H1 (cell line): ENCODE results near the gene IL17RA. TPM values are rescaled to one million over a fixed set of nuclear protein-coding genes. Genes with fewer than 3 reads are reported as not detected.

Experiments used
- CTCF ChIA-PET: fragments of 300-600 bp; sonication (Branson Sonifier 250); formaldehyde crosslinking; loops from one replicate; lab custom pipeline; 2021; ENCODE audit not compliant: partially characterized antibody; lab: Charles Lee
- POLR2A ChIA-PET: fragments of 300-600 bp; sonication (Branson Sonifier 250); formaldehyde crosslinking; loops from one replicate; lab custom pipeline; 2021; ENCODE audit warnings: inconsistent platforms; ENCODE audit not compliant: partially characterized antibody; lab: Charles Lee
- DNase-seq, 2 experiments: peaks; one replicate each; pipeline versions ENCODE4 v3.0.0 to v3.0.0-alpha.2; 2010 to 2022; ENCODE audit warnings: low spot score in 2 of 2, low read depth in 1 of 2, mixed read lengths in 1 of 2
- FAIRE-seq: peaks from 2 replicates; lab custom pipeline; 2011; peaks lifted over from hg19 to GRCh38; lab: Jason Lieb, UNC
- H2AFZ ChIP-seq: 2 replicates; pipeline ENCODE4 v1.8.1; 2012; ENCODE audit warnings: low read length, inconsistent platforms
- H2AK5ac ChIP-seq: 2 replicates; pipeline ENCODE4 v1.6.1; 2013; ENCODE audit warnings: low read depth, low read length
- H2BK120ac ChIP-seq: replicated peaks from 2 replicates; pipeline ENCODE3; 2013; ENCODE audit warnings: low read depth, low read length, inconsistent platforms
- H2BK12ac ChIP-seq: 2 replicates; pipeline ENCODE4 v1.6.1; 2013; ENCODE audit warnings: low read depth, low read length
- H2BK15ac ChIP-seq: 2 replicates; pipeline ENCODE4 v1.6.1; 2013; ENCODE audit warnings: low read length
- H2BK20ac ChIP-seq: 2 replicates; pipeline ENCODE4 v1.6.1; 2013; ENCODE audit warnings: low read length
- H2BK5ac ChIP-seq: 2 replicates; pipeline ENCODE4 v1.6.1; 2013; ENCODE audit warnings: low read depth, low read length
- H3K14ac ChIP-seq: 2 replicates; pipeline ENCODE4 v1.6.1; 2013; ENCODE audit warnings: inconsistent platforms; ENCODE audit not compliant: insufficient read length
- H3K18ac ChIP-seq: 2 replicates; pipeline ENCODE4 v1.6.1; 2013; ENCODE audit warnings: low read length; ENCODE audit errors: extremely low read depth
- H3K23ac ChIP-seq: 2 replicates; pipeline ENCODE4 v1.6.1; 2013; ENCODE audit warnings: inconsistent platforms; ENCODE audit not compliant: insufficient read length
- H3K23me2 ChIP-seq: 2 replicates; pipeline ENCODE4 v1.6.1; 2013; ENCODE audit warnings: low read depth, low read length
- H3K27ac ChIP-seq: 2 replicates; pipeline ENCODE4 v1.6.1; 2011; ENCODE audit warnings: low read depth, low read length, inconsistent platforms
- H3K27me3 ChIP-seq, 4 experiments: replicated peaks in 1 of 4; 1 replicate in 1 of 4; 2 replicates in 3 of 4; pipeline versions ENCODE4 v1.6.1 to v1.8.1; 2011 to 2013; ENCODE audit warnings: low read length in 3 of 4, mild to moderate bottlenecking in 3 of 4, inconsistent platforms in 2 of 4, mixed read lengths in 2 of 4, moderate library complexity in 1 of 4; ENCODE audit not compliant: control insufficient read depth in 3 of 4, insufficient read depth in 3 of 4; ENCODE audit errors: extremely low read depth in 1 of 4
- H3K36me3 ChIP-seq, 4 experiments: 2 replicates each; pipeline versions ENCODE4 v1.6.1 to v1.8.1; 2011 to 2013; ENCODE audit warnings: mild to moderate bottlenecking in 4 of 4, low read length in 3 of 4, moderate library complexity in 2 of 4, control low read depth in 1 of 4, inconsistent platforms in 1 of 4; ENCODE audit not compliant: insufficient read depth in 4 of 4, control insufficient read depth in 2 of 4
- H3K4ac ChIP-seq: replicated peaks from 2 replicates; pipeline ENCODE3; 2013; ENCODE audit warnings: low read length, low read depth, mixed read lengths, inconsistent platforms; ENCODE audit not compliant: insufficient read length
- H3K4me1 ChIP-seq, 4 experiments: replicated peaks in 1 of 4; 1 replicate in 1 of 4; 2 replicates in 3 of 4; pipeline versions ENCODE4 v1.6.1 to v1.8.1; 2011 to 2013; ENCODE audit warnings: low read length in 3 of 4, inconsistent platforms in 2 of 4, mixed read lengths in 1 of 4; ENCODE audit not compliant: insufficient read depth in 4 of 4, control insufficient read depth in 3 of 4
- H3K4me2 ChIP-seq, 2 experiments: 2 replicates each; pipeline versions ENCODE4 v1.6.1 to v1.8.1; 2011 to 2013; ENCODE audit warnings: low read depth in 2 of 2, low read length in 2 of 2, control low read depth in 1 of 2, inconsistent platforms in 1 of 2, mild to moderate bottlenecking in 1 of 2; ENCODE audit not compliant: insufficient read depth in 1 of 2
- H3K4me3 ChIP-seq, 4 experiments: fragments of 200-600, 300-600 bp in 1 of 4; sonication (generic), shearing (Covaris generic), sonication (Bioruptor Twin) in 1 of 4; 2 replicates each; pipeline versions ENCODE4 v1.5.1 to v1.8.1; 2011 to 2016; ENCODE audit warnings: low read length in 4 of 4, low read depth in 3 of 4, control low read depth in 2 of 4, inconsistent platforms in 2 of 4, mild to moderate bottlenecking in 2 of 4, mixed read lengths in 1 of 4, moderate library complexity in 1 of 4; ENCODE audit not compliant: insufficient read depth in 2 of 4; ENCODE audit errors: extremely low read depth in 1 of 4
- H3K56ac ChIP-seq: replicated peaks from 2 replicates; pipeline ENCODE3; 2013; ENCODE audit warnings: low read depth, mild to moderate bottlenecking, mixed read lengths, low read length, inconsistent platforms; ENCODE audit not compliant: insufficient read length
- H3K79me1 ChIP-seq: 2 replicates; pipeline ENCODE4 v1.6.1; 2013; ENCODE audit warnings: low read depth, low read length, control low read depth
- H3K79me2 ChIP-seq, 2 experiments: 2 replicates each; pipeline versions ENCODE4 v1.6.1 to v1.8.1; 2012 to 2013; ENCODE audit warnings: low read length in 2 of 2, mild to moderate bottlenecking in 2 of 2, inconsistent platforms in 1 of 2; ENCODE audit not compliant: insufficient read depth in 2 of 2, control insufficient read depth in 1 of 2
- H3K9ac ChIP-seq, 4 experiments: replicated peaks in 1 of 4; 1 replicate in 1 of 4; 2 replicates in 3 of 4; pipeline versions ENCODE4 v1.6.1 to v1.8.1; 2011 to 2013; ENCODE audit warnings: low read depth in 3 of 4, low read length in 3 of 4, control low read depth in 2 of 4, mild to moderate bottlenecking in 2 of 4, moderate library complexity in 2 of 4, inconsistent platforms in 1 of 4; ENCODE audit errors: extremely low read depth in 1 of 4
- H3K9me3 ChIP-seq, 2 experiments: 2 replicates each; pipeline versions ENCODE4 v1.6.1 to v1.8.1; 2012 to 2013; ENCODE audit warnings: mild to moderate bottlenecking in 2 of 2, moderate library complexity in 2 of 2, control low read depth in 1 of 2, inconsistent platforms in 1 of 2, low read depth in 1 of 2, low read length in 1 of 2, mixed read lengths in 1 of 2; ENCODE audit not compliant: insufficient read depth in 2 of 2
- H4K20me1 ChIP-seq, 2 experiments: replicated peaks in 1 of 2; 2 replicates each; pipeline versions ENCODE3 to v1.8.1; 2011 to 2013; ENCODE audit warnings: inconsistent platforms in 2 of 2, low read length in 2 of 2, mild to moderate bottlenecking in 1 of 2; ENCODE audit not compliant: insufficient read depth in 2 of 2, control insufficient read depth in 1 of 2
- H4K5ac ChIP-seq: 2 replicates; pipeline ENCODE4 v1.6.1; 2013; ENCODE audit warnings: low read length, low read depth, mixed read lengths, inconsistent platforms; ENCODE audit not compliant: insufficient read length
- H4K8ac ChIP-seq: 2 replicates; pipeline ENCODE4 v1.8.0; 2013; ENCODE audit warnings: mild to moderate bottlenecking, moderate library complexity, low read length, inconsistent platforms; ENCODE audit not compliant: insufficient read depth; ENCODE audit errors: extremely low read depth
- H4K91ac ChIP-seq: replicated peaks from 2 replicates; pipeline ENCODE3; 2013; ENCODE audit warnings: low read length, mixed read lengths, inconsistent platforms; ENCODE audit not compliant: insufficient read length
- CHD2 ChIP-seq: IDR thresholded peaks from 2 replicates; pipeline ENCODE4 v1.6.1; 2012; ENCODE audit warnings: low read length, improper control_type of control experiment
- CTBP2 ChIP-seq: IDR thresholded peaks from 2 replicates; pipeline ENCODE4 v1.7.0; 2011; ENCODE audit warnings: borderline replicate concordance, mild to moderate bottlenecking, moderate library complexity, mixed read lengths, low read length; ENCODE audit not compliant: insufficient read depth, insufficient read length
- EGR1 ChIP-seq: IDR thresholded peaks from 2 replicates; pipeline ENCODE4 v1.6.1; 2011; ENCODE audit warnings: low read depth, low read length, borderline replicate concordance
- EP300 ChIP-seq, 2 experiments: IDR thresholded peaks; 1 replicate in 1 of 2; 2 replicates in 1 of 2; pipeline ENCODE4 v1.6.1; 2011 to 2012; ENCODE audit warnings: low read depth in 2 of 2, low read length in 2 of 2, mild to moderate bottlenecking in 2 of 2, borderline replicate concordance in 1 of 2, inconsistent platforms in 1 of 2, moderate library complexity in 1 of 2
- TAF1 ChIP-seq: IDR thresholded peaks from 2 replicates; pipeline ENCODE4 v1.6.1; 2011; ENCODE audit warnings: mild to moderate bottlenecking, low read depth, low read length
- TBP ChIP-seq: IDR thresholded peaks from 2 replicates; pipeline ENCODE4 v1.6.1; 2011; ENCODE audit warnings: low read depth, low read length, improper control_type of control experiment
- WGBS, 2 experiments: shearing (Covaris generic) in 1 of 2; methylation state at CpG; one replicate each; pipeline versions ENCODE4 v1.1.6 to v1.1.7; 2013 to 2015; ENCODE audit warnings: low lambda C conversion rate in 2 of 2, mixed read lengths in 2 of 2, inconsistent platforms in 1 of 2, low coverage in 1 of 2, missing lambda C conversion rate in 1 of 2; ENCODE audit not compliant: insufficient replicate concordance in 2 of 2, insufficient coverage in 1 of 2, insufficient read length in 1 of 2; ENCODE audit errors: extremely low coverage in 1 of 2, missing lambda C conversion rate in 1 of 2; 5-methylcytosine and 5-hydroxymethylcytosine counted together
- polyA plus RNA-seq, 7 experiments: library from polyadenylated mRNA; depleted of rRNA in 3 of 7; stranded (reverse) in 5 of 7; unstranded in 2 of 7; fragments of >200 nt in 5 of 7; fragments of 200-250 nt in 2 of 7; gene quantifications; 1 replicate in 5 of 7; 2 replicates in 1 of 7; 4 replicates in 1 of 7; pipeline versions ENCODE4 v1.2.1 to v1.2.3, GENCODE V29; 2011 to 2013; ENCODE audit warnings: missing spikeins in 2 of 7, mixed read lengths in 2 of 7
- total RNA-seq: library from RNA; stranded (reverse); fragmentation: NEBNext Ultra II Directional; extraction: Animal tissue kit (Norgen Biotek cat#: 25700); gene quantifications from 2 replicates; pipeline ENCODE4 v1.2.1, GENCODE V29; 2021
- TF ChIP-seq, protein P1 (sequence below): IDR thresholded peaks from 2 replicates; pipeline ENCODE4 v1.6.1; 2012; ENCODE audit warnings: inconsistent platforms

The IL17RA gene
- total and polyA plus RNA-seq, 2 of the 8 experiments (the other 6 are each of a cell fraction or from before 2014, with no cell fraction given): 5.6 to 9.9 TPM

DNA sequence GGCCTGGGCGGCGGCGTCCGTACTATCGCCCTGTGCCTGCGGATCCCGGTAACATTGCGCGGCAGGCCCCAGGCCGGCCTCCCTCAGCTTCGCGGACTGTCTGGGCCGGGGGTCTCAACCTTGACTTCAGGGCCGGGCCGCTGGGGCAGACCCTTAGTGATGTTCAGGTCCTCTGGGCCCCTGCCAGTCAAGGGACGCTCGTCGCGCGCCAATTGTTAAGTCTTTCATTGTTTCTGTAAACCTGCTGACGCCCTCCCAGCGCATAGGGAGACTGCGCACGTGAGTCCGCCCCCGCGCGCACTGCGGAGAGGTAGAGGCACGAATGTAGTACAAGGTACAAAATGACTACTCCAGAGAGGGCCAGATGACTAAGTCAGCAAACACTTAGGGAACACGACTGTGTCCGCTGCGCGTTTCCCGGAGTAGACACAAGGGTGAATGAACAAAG lies 74.7 kb downstream of the IL17RA start:
- peaks cover 3 to 8% (median 5%) of the 10 kb centered on the region in 4 experiments; a peak in 6 of 7 replicates for H3K4me1 ChIP-seq
- peak overlapping the region in 3 of 4 experiments; percentile 13 to 67 (median 60); a peak in 4 of 7 replicates for H3K9ac ChIP-seq
- H2BK20ac ChIP-seq: no peak overlapping the region
- 0 out of 2 replicates have a peak overlapping the region, but pooled peaks have one; percentile 92 for H2BK15ac ChIP-seq
- peak overlapping the region; percentile 67 for H3K56ac ChIP-seq
- H2BK12ac ChIP-seq: peak overlapping the region; percentile 5; the same call in 1 of the 2 replicates
- FAIRE-seq (no peak), DNase-seq (no peak)
- H4K8ac ChIP-seq: peak overlapping the region; percentile 92
- POLR2A ChIA-PET: interaction anchor here (0.7 to 2.0 kb wide), 7 partner anchors 9 to 548 kb away, joined by 3 to 7 read pairs (median 4); no protein-coding TSS in a partner anchor
- peak overlapping the region; percentile 67 to 74 for H3K4me2 ChIP-seq
- no peak overlapping the region for H4K5ac ChIP-seq
- 0 out of 7 replicates have a peak, but pooled peaks cover 0 to 4% (median 0%) of the 10 kb centered on the region in 4 experiments for H3K27me3 ChIP-seq
- peak overlapping the region; percentile 85 for H3K18ac ChIP-seq
- H3K79me2 ChIP-seq: peaks cover 13 to 33% of the 10 kb centered on the region in 2 experiments
- H3K27ac ChIP-seq: no peak overlapping the region
- no peak overlapping the region for H3K14ac ChIP-seq
- peaks cover 2 to 5% of the 10 kb centered on the region in 2 experiments for H4K20me1 ChIP-seq
- H3K4me3 ChIP-seq: peak overlapping the region; percentile 47 to 70 (median 66)
- H2AK5ac ChIP-seq: no peak overlapping the region
- H2AFZ ChIP-seq: peak overlapping the region; percentile 28; the same call in 1 of the 2 replicates
- 21% methylated on average over 35 of the region's 35 CpGs; no CpG with 5 or more reads in 1 of the 2 experiments for WGBS, 2 experiments
- H3K9me3 ChIP-seq: no peaks in the 10 kb centered on the region
- no peak overlapping the region for H3K23ac ChIP-seq
- no peaks in the 10 kb centered on the region for H3K36me3 ChIP-seq
- no peak overlapping the region for H2BK120ac ChIP-seq
- CTCF ChIA-PET: interaction anchor here (1.0 to 1.8 kb wide), 5 partner anchors 9 to 342 kb away, joined by 3 to 11 read pairs (median 7); no protein-coding TSS in a partner anchor
- H2BK5ac ChIP-seq: peak overlapping the region; percentile 32; the same call in 1 of the 2 replicates
- H3K79me1 ChIP-seq: peaks cover 7% of the 10 kb centered on the region
- peak overlapping the region; percentile 2 for H3K4ac ChIP-seq
- peak overlapping the region; percentile 81 for H4K91ac ChIP-seq
- TF ChIP-seq TBP: 0 out of 2 replicates have a peak, but pooled peaks have one; percentile 1
- 0 out of 2 replicates have a peak, but pooled peaks have one; percentile 20 for TF ChIP-seq TAF1
- TF ChIP-seq EGR1: peak; percentile 75; the same call in 1 of the 2 replicates
- TF ChIP-seq CHD2: no peak
- no peak for TF ChIP-seq CTBP2
- TF ChIP-seq EP300 (IDR thresholded peaks at IDR 0.05; ENCODE audit: borderline replicate concordance in 1 of 2, low read depth in 2 of 2, low read length in 2 of 2): no peak
- TF ChIP-seq, protein P1, sequence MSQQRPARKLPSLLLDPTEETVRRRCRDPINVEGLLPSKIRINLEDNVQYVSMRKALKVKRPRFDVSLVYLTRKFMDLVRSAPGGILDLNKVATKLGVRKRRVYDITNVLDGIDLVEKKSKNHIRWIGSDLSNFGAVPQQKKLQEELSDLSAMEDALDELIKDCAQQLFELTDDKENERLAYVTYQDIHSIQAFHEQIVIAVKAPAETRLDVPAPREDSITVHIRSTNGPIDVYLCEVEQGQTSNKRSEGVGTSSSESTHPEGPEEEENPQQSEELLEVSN: peak; percentile 7; the same call in 1 of the 2 replicates
- H3K23me2 ChIP-seq: peaks cover 10% of the 10 kb centered on the region; the same call in 1 of the 2 replicates
